ENCODE results near the gene CYRIA.

Gene CYRIA

DNA sequence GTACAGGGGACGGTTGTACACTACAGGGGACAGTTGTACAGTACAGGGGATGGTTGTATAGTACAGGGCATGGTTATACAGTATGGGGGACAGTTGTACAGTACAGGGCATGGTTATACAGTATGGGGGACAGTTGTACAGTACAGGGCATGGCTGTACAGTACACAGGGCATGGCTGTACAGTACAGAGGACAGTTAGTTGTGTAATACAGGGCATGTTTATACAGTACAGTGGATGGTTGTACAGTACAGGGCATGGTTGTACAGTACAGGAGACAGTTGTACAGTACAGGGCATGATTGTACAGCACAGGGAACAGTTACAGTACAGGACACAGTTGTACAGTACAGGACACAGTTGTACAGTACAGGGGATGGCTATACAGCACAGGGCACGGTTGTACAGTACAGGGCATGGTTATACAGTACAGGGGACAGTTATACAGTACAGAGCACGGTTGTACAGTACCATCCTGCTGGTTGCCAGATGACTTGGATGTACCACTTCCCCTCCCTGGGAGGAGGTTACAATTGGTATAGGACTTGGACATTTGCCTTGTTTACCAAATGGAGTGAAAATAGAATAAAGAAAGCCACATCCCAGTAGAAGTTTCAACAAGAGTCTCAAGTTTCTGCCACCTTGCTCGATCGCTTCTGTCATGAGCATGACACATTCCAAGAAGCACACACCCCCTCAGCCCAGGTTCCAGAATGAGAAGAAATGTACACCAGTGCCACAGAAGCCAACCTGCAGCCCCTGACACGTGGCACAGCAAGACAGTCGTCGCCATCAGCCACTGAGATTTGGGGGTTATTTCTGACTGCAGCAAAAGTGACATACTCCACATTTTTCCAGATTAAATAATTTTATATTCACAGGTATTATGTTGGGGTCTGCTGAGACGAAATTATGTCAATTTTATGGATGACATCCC, 16.0 kb downstream of the CYRIA start:
- DNase-seq, result peak; percentile 16

DNA sequence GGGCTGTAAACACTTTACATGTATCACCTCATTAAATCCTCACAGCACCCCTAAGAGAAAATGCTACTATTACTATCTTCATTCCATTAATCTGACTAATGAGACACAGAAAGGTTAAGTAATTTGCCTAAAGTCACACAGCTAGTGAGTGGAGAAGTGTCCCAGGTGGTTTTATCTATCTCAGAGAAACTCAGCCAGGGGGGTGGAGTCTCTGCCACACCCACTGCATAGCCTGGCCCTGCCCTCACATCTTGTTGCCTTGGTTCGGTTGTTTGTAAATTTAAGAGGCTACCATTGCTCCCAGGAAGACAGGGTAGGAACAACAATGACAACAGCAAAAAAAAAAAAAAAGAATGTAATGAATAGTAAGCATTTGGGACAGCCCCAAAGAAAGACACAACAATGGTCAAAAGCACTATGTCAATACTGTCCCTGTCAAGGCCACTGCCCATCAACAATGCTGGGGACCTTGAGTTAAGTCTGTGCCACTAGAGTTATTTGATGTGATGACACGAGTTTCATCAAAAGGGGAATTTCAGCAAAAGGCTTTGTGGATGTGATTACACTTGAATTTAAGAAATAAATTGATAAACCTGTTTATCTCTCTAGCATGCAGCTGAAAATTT, 17.5 kb downstream of the CYRIA start:
- DNase-seq, result no peak

GRCh38 chr2:16645775-16646559, 19.7 kb downstream of the CYRIA start:
- no peak for DNase-seq

DNA sequence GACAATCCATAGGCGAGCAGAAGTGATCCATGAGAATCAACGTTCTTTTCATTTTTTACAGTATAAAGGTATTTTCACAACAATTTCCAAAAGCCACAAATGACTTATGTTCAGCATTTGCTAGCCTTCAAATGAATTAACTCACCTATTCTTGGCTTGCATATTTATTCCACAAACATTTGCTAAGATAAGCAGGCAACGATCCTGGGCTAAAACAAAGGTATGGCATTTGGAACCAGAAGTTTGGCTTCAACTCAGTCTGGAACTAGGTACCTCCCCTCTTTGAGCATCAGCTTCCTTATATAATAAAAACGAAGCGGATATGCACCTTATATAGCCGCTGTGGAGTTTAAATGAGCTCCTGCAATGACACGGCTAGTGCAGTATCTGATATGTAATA, 20.5 kb downstream of the CYRIA start:
- DNase-seq, result no peak

GRCh38 chr2:16644221-16644925, 21.3 kb downstream of the CYRIA start:
- no peak for DNase-seq

DNA sequence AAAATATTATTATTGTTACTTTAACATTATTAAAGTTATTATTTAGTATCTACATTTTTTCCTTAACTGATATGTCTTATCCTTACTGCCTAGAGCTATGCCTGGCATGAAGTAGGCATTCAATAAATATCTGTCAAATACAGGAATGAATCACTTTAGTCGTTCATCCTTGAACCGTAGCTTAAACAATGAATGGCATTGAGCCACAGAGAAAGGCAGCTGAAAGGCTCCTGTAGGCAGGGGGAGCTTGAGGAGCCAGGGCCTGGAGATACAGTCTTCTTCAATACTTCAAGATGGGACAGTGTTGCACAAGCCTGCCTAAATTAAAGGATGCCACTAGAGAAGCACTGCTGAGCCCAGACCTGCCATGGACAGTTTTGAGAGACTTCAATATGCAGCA, 22.5 kb downstream of the CYRIA start:
- DNase-seq, result no peak

DNA sequence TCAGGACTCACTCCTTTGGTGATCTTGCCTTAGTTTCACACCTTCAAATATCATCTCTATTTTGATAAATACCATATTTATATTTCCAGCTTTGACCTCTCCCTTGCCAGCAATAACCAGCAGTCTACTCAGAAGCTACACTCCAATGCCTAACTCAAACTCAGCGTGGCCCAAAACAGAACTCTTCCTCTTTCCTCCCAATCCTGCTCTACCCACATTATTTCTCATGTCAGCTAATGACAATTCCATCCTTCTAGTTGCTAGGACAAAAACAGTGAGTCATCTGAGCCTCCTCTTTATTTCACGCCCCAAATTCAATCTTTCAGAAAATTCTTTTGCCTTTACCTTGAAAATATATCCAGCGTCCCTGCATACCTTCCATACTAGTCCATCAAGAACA, 23.5 kb downstream of the CYRIA start:
- DNase-seq, result no peak

- no peak for DNase-seq
Observed at GRCh38 chr2:16641509-16641908, 24.1 kb downstream of the CYRIA start.

DNA sequence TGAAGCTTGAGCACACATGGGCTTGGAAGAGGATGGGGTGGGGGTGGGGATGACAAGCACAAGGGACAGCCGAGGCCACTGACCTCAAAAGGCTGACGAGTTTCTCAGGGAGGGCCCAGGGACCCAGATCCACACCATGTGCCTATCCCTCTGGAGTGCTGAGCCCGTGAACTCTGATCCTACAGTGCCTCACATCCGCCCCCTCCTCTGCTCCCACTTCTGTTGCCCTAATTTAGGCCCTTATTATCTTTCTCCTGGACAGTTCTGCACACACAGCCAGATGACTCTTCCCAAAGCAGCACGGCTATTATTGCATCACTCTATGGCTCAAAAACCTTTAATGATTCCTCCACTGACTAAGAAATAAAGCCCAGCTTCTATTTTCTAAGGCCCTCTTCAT, 24.8 kb downstream of the CYRIA start:
- DNase-seq, result no peak

DNA sequence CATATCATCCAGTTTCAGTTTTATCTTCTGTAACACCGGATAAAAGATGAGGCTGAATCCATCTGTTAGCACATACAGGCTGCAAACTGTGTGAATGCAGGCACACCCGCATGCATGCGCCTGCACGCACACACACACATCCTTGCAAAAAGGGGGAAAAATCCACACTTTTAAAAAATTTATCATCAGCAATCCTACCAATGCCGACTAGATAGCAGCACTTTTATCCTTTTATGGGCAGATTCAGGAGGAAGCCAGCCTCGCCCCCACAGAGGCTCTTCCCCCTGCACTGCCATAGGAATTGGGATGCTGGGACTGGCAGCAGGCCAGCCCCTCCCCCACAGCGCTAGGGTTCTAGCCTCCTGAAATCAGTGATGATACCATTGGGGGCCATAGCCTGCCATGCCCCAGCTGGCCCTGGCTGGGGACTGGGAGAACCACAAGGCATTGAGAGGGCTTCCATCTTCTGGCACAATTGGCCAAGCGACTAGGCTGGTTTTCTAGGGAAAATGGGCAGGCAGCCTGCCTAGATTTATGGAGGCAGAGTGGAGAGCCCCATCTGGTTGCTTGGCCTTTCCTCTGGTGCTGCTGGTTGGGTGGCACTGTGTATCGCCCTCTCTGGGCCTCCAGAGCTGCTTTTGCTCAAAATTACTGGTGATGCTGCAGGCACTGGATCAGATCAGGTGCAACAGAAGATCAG, 25.5 kb downstream of the CYRIA start:
- DNase-seq, result no peak

- no peak for DNase-seq
Observed at GRCh38 chr2:16639431-16639830, 26.2 kb downstream of the CYRIA start.

- no peak for DNase-seq
Observed at GRCh38 chr2:16638946-16639345, 26.7 kb downstream of the CYRIA start.

DNA sequence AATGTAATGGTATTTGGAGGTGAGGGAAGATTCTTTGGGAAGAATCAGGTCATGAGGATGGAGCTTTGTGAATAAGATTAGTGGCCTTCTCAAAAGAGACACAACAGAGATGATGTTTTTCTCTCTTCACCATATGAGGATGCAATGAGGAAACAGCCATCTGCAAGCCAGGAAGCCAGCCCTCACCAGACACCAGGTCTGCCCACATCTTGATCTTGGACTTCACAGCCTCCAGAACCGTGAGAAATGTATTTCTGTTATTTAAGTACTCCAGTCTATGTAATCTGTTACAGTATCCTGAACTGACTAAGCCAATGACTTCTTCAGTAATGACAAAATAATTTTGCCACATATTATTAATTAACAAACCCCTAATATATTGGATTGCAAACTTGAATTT, 28.3 kb downstream of the CYRIA start:
- no peak for DNase-seq

GRCh38 chr2:16635791-16636699, 29.6 kb downstream of the CYRIA start:
- no peak for DNase-seq

GRCh38 chr2:16633621-16634430, 31.8 kb downstream of the CYRIA start:
- no peak for DNase-seq

DNA sequence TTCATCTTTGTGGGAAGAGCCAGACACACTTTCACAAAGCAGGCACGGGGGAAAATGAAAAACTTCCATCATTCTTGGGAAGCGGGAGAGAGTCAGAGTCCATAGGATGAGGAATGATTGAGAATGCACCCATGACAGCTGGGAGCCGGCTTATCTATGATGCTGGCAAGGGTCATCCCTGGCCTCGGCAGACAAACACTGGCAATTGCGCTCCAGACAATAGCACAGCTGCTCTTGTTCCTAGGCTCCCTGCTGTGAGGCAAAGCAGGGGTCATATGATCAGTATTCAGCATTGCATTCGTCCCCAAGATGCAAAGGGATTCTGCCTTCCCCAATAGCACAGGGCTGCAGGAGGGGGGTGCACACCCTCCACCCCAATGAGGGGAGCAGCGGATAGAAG, 33.0 kb downstream of the CYRIA start:
- DNase-seq, result no peak

- no peak for DNase-seq
Observed at GRCh38 chr2:16630463-16630862, 35.2 kb downstream of the CYRIA start.

- DNase-seq, result no peak
Observed at GRCh38 chr2:16629770-16630169, 35.9 kb downstream of the CYRIA start.

- no peak for DNase-seq
Observed at GRCh38 chr2:16629044-16629443, 36.6 kb downstream of the CYRIA start.

DNA sequence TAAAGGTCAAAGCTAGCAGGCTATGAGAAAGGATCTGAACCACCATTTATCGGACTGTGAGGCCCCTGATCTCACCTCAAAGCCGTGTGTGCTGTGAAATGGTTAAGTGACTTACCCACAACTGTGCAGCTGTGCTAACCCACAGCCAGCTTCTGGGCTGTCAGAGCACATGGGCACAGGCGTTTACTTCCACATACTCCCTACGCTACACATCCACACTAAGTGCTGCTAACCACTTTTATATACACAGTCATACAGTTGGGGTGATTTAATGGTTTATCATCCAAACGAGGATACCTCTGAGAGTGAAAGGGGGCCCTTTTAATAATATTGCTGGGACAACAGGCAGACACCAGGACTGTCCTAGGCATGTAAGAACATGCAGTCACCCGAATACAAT, 37.3 kb downstream of the CYRIA start:
- no peak for DNase-seq
